GM19372 (cell line): ENCODE data around the gene TARS3.
"Not testable (repeated sequence)": the region's sequence is repeated elsewhere in the genome, so short reads cannot be mapped to it uniquely, and the experiment has no call there.

Experiments used
- ATAC-seq: cut with Tn5 transposase; IDR thresholded peaks from one replicate; pipeline ENCODE4 v1.9.1; 2021; ENCODE audit warnings: mild to moderate bottlenecking, low read depth, moderate library complexity; ENCODE audit not compliant: unreplicated experiment

The TARS3 gene

GRCh38 chr15:101633356-101633755, 90.9 kb downstream of the TARS3 start:
- ATAC-seq = no peak

- not testable (repeated sequence) for ATAC-seq
These were observed 97.5 kb downstream of the TARS3 start for GRCh38 chr15:101626729-101627128.

- no peak for ATAC-seq
These were observed 98.3 kb downstream of the TARS3 start for GRCh38 chr15:101625980-101626379.

GRCh38 chr15:101625184-101625583, 99.1 kb downstream of the TARS3 start:
- no peak for ATAC-seq

- no peak for ATAC-seq
These were observed 100.6 kb downstream of the TARS3 start for GRCh38 chr15:101623367-101624304.

- no peak for ATAC-seq
These were observed 102.3 kb downstream of the TARS3 start for GRCh38 chr15:101621961-101622360.

- ATAC-seq = no peak
These were observed 103.6 kb downstream of the TARS3 start for GRCh38 chr15:101620671-101621070.

- no peak for ATAC-seq
These were observed 104.7 kb downstream of the TARS3 start for GRCh38 chr15:101619615-101619865.

GRCh38 chr15:101618851-101619614, 105.2 kb downstream of the TARS3 start:
- no peak for ATAC-seq

- no peak for ATAC-seq
These were observed 106.2 kb downstream of the TARS3 start for GRCh38 chr15:101618076-101618475.

GRCh38 chr15:101617390-101617965, 106.8 kb downstream of the TARS3 start:
- ATAC-seq = no peak

- no peak for ATAC-seq
These were observed 108.1 kb downstream of the TARS3 start for GRCh38 chr15:101615986-101616848.

- ATAC-seq = no peak
These were observed 108.8 kb downstream of the TARS3 start for GRCh38 chr15:101615414-101615985.

GRCh38 chr15:101614761-101615160, 109.5 kb downstream of the TARS3 start:
- ATAC-seq = no peak

GRCh38 chr15:101614001-101614585, 110.2 kb downstream of the TARS3 start:
- ATAC-seq = no peak

- ATAC-seq = no peak
These were observed 110.9 kb downstream of the TARS3 start for GRCh38 chr15:101613130-101614000.

GRCh38 chr15:101612676-101613075, 111.6 kb downstream of the TARS3 start:
- ATAC-seq = no peak

- no peak for ATAC-seq
These were observed 112.5 kb downstream of the TARS3 start for GRCh38 chr15:101611580-101612299.
